Measurements from ENCODE around the gene PNLDC1.

PNLDC1 gene

GRCh38 chr6:159800141-159800865 lies at the start of gene PNLDC1:
PNLDC1 (plus strand) TSS chr6:159800276; CDS start chr6:159800308, 32 bp downstream.
- no peak for DNase-seq (ENCODE audit: low read depth in 2 of 2, low spot score in 1 of 2)

GRCh38 chr6:159751448-159751847 lies 48.6 kb upstream of the PNLDC1 start:
- no peak for DNase-seq (ENCODE audit: low read depth in 2 of 2, low spot score in 1 of 2)

GRCh38 chr6:159753081-159753872 lies 46.8 kb upstream of the PNLDC1 start:
- no peak for DNase-seq (ENCODE audit: low read depth in 2 of 2, low spot score in 1 of 2)

GRCh38 chr6:159754401-159754800 lies 45.7 kb upstream of the PNLDC1 start:
- DNase-seq (ENCODE audit: low read depth in 2 of 2, low spot score in 1 of 2): no peak

GRCh38 chr6:159754959-159755914 lies 44.8 kb upstream of the PNLDC1 start:
- no peak for DNase-seq (ENCODE audit: low read depth in 2 of 2, low spot score in 1 of 2)

- no peak for DNase-seq (ENCODE audit: low read depth in 2 of 2, low spot score in 1 of 2)
These were observed 43.6 kb upstream of the PNLDC1 start for GRCh38 chr6:159756508-159756907.

GRCh38 chr6:159758031-159759001 lies 41.8 kb upstream of the PNLDC1 start:
- no peak for DNase-seq (ENCODE audit: low read depth in 2 of 2, low spot score in 1 of 2)

- DNase-seq (ENCODE audit: low read depth in 2 of 2, low spot score in 1 of 2): no peak
These were observed 40.4 kb upstream of the PNLDC1 start for GRCh38 chr6:159759645-159760044.

- DNase-seq (ENCODE audit: low read depth in 2 of 2, low spot score in 1 of 2): no peak
These were observed 39.4 kb upstream of the PNLDC1 start for GRCh38 chr6:159760602-159761057.

GRCh38 chr6:159761129-159761872 lies 38.8 kb upstream of the PNLDC1 start:
- peak in 1 of 2 donors; percentile 7 for DNase-seq (ENCODE audit: low read depth in 2 of 2, low spot score in 1 of 2)

GRCh38 chr6:159761873-159762680 lies 38.0 kb upstream of the PNLDC1 start, which contains the start of gene ACAT2:
ACAT2 (plus strand) TSS chr6:159762045; CDS start chr6:159762088, 43 bp downstream.
- DNase-seq (ENCODE audit: low read depth in 2 of 2, low spot score in 1 of 2): peak; percentile 78 to 86

- no peak for DNase-seq (ENCODE audit: low read depth in 2 of 2, low spot score in 1 of 2)
These were observed 37.3 kb upstream of the PNLDC1 start for GRCh38 chr6:159762681-159763293.

- DNase-seq (ENCODE audit: low read depth in 2 of 2, low spot score in 1 of 2): no peak
These were observed 33.2 kb upstream of the PNLDC1 start for GRCh38 chr6:159766906-159767305.

GRCh38 chr6:159769470-159769869 lies 30.6 kb upstream of the PNLDC1 start:
- no peak for DNase-seq (ENCODE audit: low read depth in 2 of 2, low spot score in 1 of 2)

GRCh38 chr6:159772196-159772595 lies 27.9 kb upstream of the PNLDC1 start:
- no peak for DNase-seq (ENCODE audit: low read depth in 2 of 2, low spot score in 1 of 2)

- DNase-seq (ENCODE audit: low read depth in 2 of 2, low spot score in 1 of 2): no peak
These were observed 22.7 kb upstream of the PNLDC1 start for GRCh38 chr6:159777240-159777904.

- no peak for DNase-seq (ENCODE audit: low read depth in 2 of 2, low spot score in 1 of 2)
These were observed 21.9 kb upstream of the PNLDC1 start for GRCh38 chr6:159778131-159778530.
